ENCODE measurements around the gene IGHMBP2.

Gene IGHMBP2

DNA sequence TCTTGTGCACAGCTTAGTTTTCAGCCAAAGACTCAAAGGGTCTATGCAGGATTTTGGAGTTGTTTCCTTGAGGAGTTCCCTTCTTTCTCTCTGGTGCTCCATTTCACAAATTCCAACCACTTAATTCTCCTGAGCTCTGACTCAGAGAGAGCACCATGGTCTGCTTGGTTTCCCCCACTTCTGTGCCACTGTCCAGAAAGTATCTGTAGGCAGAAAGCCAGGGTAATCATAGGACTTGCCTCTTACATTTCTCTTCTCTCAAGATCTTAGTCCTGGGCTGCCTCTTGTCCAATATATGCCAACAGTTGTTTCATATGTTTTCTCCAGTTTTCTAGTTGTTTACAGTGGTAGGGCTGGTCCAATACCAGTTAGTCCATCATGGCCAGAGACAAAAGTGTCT, 83.5 kb downstream of the IGHMBP2 start:
- CTCF ChIA-PET = interaction anchor here (1.1 kb wide), 1 partner anchor 18 kb away, joined by 3 read pairs; no protein-coding TSS in a partner anchor
- POLR2A ChIA-PET = no interaction called here

DNA sequence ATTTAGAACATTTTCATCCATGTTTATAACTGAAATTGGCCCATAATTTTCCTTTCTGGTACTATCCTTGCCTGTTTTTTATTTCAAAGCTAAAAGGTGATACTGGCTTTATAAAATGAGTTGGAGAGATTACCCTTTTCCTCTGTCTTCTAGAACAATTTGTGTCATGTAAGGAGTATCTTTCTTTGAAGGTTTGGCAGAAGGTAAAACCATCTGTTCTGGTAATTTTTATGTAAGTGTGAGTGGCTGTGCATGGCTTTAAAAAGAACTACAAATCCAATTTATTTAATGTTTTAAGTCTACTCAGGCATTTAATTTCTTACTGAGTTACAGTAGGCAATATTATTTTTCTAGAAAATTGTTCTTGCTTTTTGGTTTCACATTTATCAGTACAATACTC, 84.8 kb downstream of the IGHMBP2 start:
- DNase-seq (ENCODE audit: low read depth, low spot score) = no peak
- H3K4me3 ChIP-seq (ENCODE audit: low read depth, low read length) = no peak overlapping the region
- TF ChIP-seq CTCF (IDR thresholded peaks at IDR 0.05; ENCODE audit: insufficient read depth, low read length, missing control alignments) = no peak
- POLR2A ChIA-PET = no interaction called here
- CTCF ChIA-PET = interaction anchor here (0.9 to 1.4 kb wide), 3 partner anchors 18 to 56 kb away, joined by 3 to 6 read pairs (median 5); no protein-coding TSS in a partner anchor

More for the DNA sequence above, 83.5 kb downstream of the IGHMBP2 start:
- DNase-seq (ENCODE audit: low read depth, low spot score) = no peak
- no peak overlapping the region for H3K4me3 ChIP-seq (ENCODE audit: low read depth, low read length)
- TF ChIP-seq CTCF (IDR thresholded peaks at IDR 0.05; ENCODE audit: insufficient read depth, low read length, missing control alignments) = no peak

Measured in AG04449 (cell line).